A549 (cell line): Measurements from ENCODE around the gene S100A1.

Experiments used
- BHLHE40 ChIP-seq: IDR thresholded peaks from 2 replicates; pipeline ENCODE4 v1.6.1; 2012; ENCODE audit warnings: low read depth, low read length, inconsistent platforms
- CTCF ChIP-seq: fragments of >200 bp; sonication (Bioruptor Twin); formaldehyde crosslinking; IDR thresholded peaks from 3 replicates; pipeline ENCODE4 v1.5.1; 2016
- E2F6 ChIP-seq: IDR thresholded peaks from 2 replicates; pipeline ENCODE4 v1.6.1; 2012; ENCODE audit warnings: low read depth, borderline replicate concordance
- ESRRA ChIP-seq: fragments of 150-350 bp; IDR thresholded peaks from 2 replicates; pipeline ENCODE4 v1.6.1; 2014; ENCODE audit warnings: mild to moderate bottlenecking, low read length, borderline replicate concordance
- HDAC2 ChIP-seq: fragments of 200-600 bp; sonication (generic); IDR thresholded peaks from 2 replicates; pipeline ENCODE4 v1.6.1; 2016
- HEYL ChIP-seq: fragments of 250-450 bp; sonication (Bioruptor Pico); IDR thresholded peaks from 2 replicates; pipeline ENCODE4 v1.8.0; 2021; ENCODE audit warnings: mild to moderate bottlenecking, moderate library complexity
- HOXB5 ChIP-seq: fragments of 250-450 bp; sonication (Bioruptor Pico); IDR thresholded peaks from 2 replicates; pipeline ENCODE4 v1.5.0; 2020; ENCODE audit warnings: mild to moderate bottlenecking, moderate library complexity
- MAX ChIP-seq: IDR thresholded peaks from 2 replicates; pipeline ENCODE4 v1.6.1; 2012
- NR3C1 ChIP-seq: fragments of >200 bp; sonication (Bioruptor Twin); formaldehyde crosslinking; IDR thresholded peaks from 3 replicates; pipeline ENCODE4 v1.6.1; 2017
- POLR2A ChIP-seq: IDR thresholded peaks from 2 replicates; pipeline ENCODE4 v1.6.1; 2012; ENCODE audit warnings: mild to moderate bottlenecking, low read length
- RAD21 ChIP-seq, 2 experiments: fragments of >200 bp in 1 of 2; sonication (Bioruptor Twin) in 1 of 2; formaldehyde crosslinking in 1 of 2; IDR thresholded peaks in 1 of 2; conservative IDR thresholded peaks in 1 of 2; 2 replicates in 1 of 2; 3 replicates in 1 of 2; pipeline ENCODE4 v1.6.1; 2012 to 2018; ENCODE audit warnings: inconsistent platforms in 1 of 2
- REST ChIP-seq: fragments of 200-600 bp; sonication (generic); IDR thresholded peaks from 2 replicates; pipeline ENCODE4 v1.6.1; 2016; ENCODE audit warnings: antibody characterized with exemption, mild to moderate bottlenecking, moderate library complexity

GRCh38 chr1:153626477-153626903, 1.7 kb upstream of the S100A1 start:
- TF ChIP-seq HOXB5 (CRISPR knock-in tag) (no peak), RAD21 (conservative IDR thresholded peaks at IDR 0.05 in 1 of 2, IDR thresholded peaks at IDR 0.05 in 1 of 2) (no peak), HDAC2 (no peak), CTCF (no peak), HEYL (CRISPR knock-in tag) (no peak), BHLHE40 (no peak), POLR2A (no peak), REST (no peak), ESRRA (no peak), E2F6 (no peak), NR3C1 (no peak), MAX (no peak)
